NCI-H1048 (cell line): ENCODE results near the gene SPDYE4.
"Not testable (repeated sequence)": the region's sequence is repeated elsewhere in the genome, so short reads cannot be mapped to it uniquely, and the experiment has no call there.

Experiments
- DNase-seq: peaks from one replicate; lab custom pipeline; 2025; lab: John Stamatoyannopoulos, UW

SPDYE4 gene

DNA sequence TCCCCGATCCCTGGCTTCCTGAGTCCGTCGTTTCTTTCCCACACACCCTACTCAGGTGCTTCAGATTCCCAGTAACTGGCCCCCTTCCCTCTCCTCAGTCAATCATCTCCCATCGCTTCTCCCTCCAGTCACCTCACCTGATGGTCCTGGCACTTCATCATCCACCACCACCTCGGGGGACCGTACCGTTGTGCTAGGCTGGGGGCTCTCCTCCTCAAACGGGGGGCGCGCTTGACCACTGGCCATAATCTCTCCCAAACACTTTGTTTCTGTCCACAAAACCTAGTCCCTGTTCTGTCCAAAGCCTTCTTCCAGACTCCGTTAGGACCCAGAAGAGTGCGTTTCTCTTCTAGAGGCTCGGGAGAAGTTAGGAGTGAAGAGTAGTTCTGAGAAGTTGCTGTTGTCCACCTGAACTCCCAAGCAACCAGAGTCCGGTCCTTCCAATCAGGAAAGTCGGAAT is at the start of gene SPDYE4:
SPDYE4 (minus strand) TSS at position 410 of the 460 bp plus-strand sequence; CDS start at position 246, 164 bp downstream.
- no peak for DNase-seq

GRCh38 chr17:8806926-8807550 is 48.7 kb upstream of the SPDYE4 start:
- no peak for DNase-seq

GRCh38 chr17:8806253-8806925 is 48.0 kb upstream of the SPDYE4 start:
- no peak for DNase-seq

- DNase-seq, result not testable (repeated sequence)
These were observed 47.0 kb upstream of the SPDYE4 start for GRCh38 chr17:8805396-8805795.

DNA sequence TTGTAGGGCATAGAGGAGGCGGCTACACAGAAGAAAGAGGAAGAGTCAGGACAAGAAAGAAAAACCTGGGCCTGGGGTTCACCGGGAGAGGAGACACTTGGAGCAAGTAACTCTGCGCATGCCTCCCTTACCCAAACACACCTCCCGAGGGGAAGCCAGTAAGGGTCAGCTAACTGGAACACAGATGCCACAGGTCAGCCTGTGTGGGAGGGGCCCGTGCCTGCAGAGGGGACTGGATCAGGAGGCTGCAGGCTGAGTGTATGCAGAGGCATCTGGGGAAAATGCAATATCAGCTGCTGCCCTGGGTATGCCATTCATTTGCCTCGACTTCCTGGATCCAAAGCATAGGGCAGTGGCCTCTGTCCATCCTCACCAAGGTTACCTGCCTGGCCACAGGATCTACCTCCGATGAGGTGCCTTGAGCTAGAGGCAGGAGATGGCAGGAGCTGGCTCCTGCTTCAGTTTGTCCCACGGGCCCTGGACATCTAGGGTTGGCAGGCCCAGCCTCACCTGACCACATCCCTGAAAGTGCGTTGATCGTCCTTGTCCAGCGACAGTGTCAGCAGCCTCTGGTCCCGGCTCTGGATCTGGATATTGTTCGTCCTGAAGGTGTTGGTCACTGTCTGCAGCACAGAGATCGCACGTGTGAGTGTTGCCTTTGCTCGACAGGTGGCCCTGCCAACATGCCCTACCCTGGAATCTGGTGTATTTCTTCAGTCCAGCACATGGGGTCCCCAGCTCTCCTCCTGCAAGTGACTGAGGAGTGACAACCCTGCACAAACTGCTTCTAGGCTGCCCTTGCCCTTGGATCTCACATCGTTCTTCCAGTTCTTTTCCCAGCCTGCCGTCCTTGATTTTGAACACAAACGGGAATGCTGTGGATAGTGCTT is 45.4 kb upstream of the SPDYE4 start:
- DNase-seq, result no peak

GRCh38 chr17:8801135-8801840 is 42.9 kb upstream of the SPDYE4 start:
- no peak for DNase-seq

DNA sequence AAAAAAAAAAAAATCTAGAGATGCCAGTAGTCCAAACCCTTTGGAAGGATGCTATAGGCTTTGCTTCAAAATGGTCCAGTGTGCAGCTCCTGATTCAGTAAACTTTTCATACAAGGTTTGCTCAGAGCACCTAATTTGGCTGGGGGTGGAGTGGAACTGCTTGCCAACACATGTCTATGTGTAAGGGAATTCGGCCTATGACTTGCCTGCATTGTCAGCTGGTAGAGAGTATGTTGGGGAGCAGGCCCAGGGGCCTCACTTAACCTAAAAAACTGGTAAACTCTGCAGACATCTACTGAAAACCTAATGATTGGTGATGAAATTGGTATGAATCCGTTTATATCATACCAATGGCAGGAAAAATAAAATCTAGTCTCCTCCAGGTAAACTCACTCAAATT is 42.3 kb upstream of the SPDYE4 start:
- no peak for DNase-seq

DNA sequence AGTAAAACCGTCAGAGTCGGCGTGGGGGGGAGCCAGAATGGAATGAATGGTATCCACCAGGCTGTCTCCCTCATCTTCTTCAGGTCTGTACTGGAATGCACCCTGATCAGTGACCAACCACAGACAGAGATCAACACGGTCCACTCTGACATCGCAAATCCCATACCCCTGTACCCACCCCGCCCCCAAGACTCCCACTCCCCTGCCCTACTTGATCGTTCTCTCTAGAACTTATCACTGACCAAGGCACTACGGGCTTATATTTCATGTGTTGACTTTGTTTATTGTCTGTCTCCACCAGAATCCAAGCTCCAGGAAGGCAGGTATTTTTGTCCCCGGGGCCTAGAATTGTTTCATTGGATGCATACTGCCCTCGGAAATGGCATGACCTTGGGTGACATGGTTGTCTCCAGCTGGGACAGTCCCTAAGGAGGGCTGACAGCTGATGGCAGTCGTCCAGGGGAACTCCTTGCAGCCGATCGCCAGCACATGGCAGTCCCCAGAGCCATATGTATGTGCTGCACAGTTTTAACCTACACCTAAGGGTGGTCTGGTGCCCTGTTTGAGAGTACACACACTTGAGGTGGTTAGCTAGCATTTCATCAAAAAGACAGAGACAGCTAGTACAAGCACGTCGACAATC is 41.3 kb upstream of the SPDYE4 start:
- DNase-seq, result no peak

DNA sequence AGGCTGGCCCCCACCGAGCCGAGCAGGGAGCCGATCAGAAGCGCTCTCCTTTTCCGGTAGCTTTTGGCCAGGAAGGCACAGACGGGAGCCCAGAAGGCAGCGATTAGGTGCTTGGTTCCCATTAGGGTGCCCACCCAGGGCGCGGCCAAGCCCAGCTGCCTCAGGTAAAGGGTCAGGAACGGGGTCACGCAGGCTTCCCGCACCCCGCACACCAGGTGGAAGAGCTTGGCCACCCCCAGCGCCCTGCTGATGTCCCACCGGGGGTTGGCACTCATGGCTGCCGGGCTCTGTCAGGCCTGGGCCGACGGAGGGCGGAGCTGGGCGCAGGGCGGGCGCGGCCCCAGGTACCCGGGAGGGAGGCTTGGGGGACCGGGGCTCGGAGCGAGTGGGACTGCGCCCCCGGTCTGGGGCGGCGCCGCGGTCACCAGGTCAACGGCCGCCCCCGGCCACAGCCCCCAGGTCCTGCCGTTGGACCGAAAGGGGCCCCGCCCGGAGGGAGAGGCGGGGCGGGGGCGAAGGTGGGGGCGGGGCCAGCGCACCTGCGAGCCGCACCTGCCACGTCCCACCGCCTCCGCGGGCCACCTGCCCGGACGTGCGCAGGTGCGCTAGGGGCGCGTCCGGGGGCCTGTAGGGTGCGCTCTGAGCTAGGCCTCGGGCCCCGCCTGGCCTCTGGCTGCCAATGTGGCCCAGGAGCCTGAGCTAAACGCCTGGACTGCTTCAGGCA is 40.7 kb upstream of the SPDYE4 start, which contains the start of gene MFSD6L:
MFSD6L (minus strand) TSS at position 520 of the 724 bp plus-strand sequence; CDS start at position 275, 245 bp downstream.
- no peak for DNase-seq

- no peak for DNase-seq
These were observed 40.0 kb upstream of the SPDYE4 start for GRCh38 chr17:8798176-8798845.

DNA sequence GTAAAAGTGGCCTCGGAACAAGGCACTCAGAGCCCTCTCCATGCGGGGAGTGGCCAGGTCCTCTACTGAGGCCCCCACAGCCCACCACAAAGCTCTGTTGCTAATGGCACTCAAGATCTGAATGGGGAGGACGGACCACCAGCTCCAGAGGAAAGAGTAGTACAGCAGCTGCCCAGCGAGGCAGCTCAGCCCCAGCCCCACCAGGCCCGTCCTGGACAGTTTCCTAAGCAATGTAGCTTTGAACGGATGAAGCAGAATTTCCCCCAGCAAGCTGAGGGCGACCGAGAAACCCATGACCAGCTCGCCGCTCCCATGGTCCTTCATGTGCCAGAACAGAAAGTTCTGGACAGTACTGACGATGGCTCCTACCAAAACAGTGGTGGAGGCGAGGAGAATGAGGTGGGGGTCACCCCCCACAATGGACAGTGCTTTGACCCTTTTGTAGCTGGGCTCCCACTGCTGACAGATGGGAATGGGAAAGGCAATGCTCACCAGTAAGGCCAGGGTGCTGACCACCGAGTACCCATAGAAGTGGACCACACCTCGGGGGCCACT is 39.4 kb upstream of the SPDYE4 start:
- no peak for DNase-seq

DNA sequence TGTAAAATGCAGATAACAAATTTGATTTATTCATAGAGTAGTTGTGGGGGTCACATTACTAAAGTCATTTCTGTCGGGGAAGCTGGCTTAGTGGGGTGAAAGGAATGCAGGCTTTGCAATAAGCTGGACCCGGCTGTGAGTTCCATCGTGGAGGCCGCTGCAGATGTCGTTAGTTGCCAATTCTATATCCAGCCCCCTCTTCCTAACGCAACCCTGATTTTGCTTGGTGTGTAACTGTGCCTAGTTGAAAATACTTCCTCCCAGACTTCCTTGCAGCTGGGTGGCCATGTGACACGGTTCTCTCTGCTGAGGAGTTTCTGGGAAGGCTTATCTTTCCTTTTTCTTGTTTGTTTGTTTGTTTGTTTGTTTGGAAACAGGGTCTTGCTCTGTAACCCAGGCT is 36.3 kb upstream of the SPDYE4 start:
- no peak for DNase-seq

- DNase-seq, result no peak
These were observed 35.3 kb upstream of the SPDYE4 start for GRCh38 chr17:8793649-8794048.

- DNase-seq, result no peak
These were observed 34.3 kb upstream of the SPDYE4 start for GRCh38 chr17:8792646-8793045.

DNA sequence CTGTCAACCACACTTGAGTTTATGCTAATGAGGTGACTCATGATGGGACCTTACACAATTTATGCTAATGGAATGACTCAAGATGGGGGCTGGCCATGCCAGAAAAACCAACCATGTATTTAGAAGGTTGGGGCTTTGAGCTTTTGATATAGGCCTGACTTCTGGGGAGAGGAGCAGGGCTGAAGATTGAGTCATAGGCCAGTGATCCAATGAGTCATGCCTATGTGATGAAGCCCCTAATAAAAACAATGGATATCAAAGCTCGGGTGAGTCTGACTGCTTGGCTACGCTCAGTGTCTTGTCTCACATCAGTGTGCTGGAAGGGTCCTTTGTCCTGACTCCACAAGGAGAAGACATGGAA is 33.5 kb upstream of the SPDYE4 start:
- no peak for DNase-seq

GRCh38 chr17:8791248-8791909 is 33.0 kb upstream of the SPDYE4 start:
- no peak for DNase-seq

DNA sequence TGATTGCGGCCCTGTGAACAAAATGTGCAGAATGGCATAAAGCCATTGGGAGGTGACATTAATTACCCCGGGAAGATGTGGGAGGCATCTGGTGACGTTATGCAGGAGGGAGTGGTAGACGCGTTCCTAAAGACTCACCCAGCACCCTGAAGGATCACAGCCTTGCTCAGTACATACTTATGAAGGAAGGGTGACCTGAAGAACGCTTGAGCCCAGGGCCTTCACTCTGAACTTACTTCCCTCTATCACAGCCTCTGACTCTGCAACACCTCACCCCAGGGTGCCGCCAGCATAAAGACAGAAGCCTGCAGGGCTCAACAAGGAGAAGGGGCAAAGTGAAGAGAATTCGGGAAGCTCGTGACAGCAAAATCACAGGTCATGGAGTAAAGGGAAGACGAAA is 31.4 kb upstream of the SPDYE4 start:
- DNase-seq, result no peak

- no peak for DNase-seq
These were observed 30.7 kb upstream of the SPDYE4 start for GRCh38 chr17:8788998-8789397.
